K562 (cell line): Measurements from ENCODE around the gene TCAP. TPM values are rescaled to one million over a fixed set of nuclear protein-coding genes. Genes with fewer than 3 reads are reported as not detected.
A peak's percentile ranks its signal among the peaks of the same experiment; 100 is the strongest.

Source experiments
- AFF1 ChIP-seq, 2 experiments: fragments of 450-650 bp; IDR thresholded peaks; 2 replicates each; pipeline ENCODE4 v1.6.1; 2018; ENCODE audit warnings: mild to moderate bottlenecking in 2 of 2, low read depth in 1 of 2; ENCODE audit not compliant: partially characterized antibody in 2 of 2
- KLF6 ChIP-seq: fragments of 250-450 bp; sonication (Bioruptor Pico); IDR thresholded peaks from 2 replicates; pipeline ENCODE4 v1.4.0; 2020; ENCODE audit warnings: mild to moderate bottlenecking, moderate library complexity, borderline replicate concordance
- REST ChIP-seq, 2 experiments: fragments of 450-650 bp; formaldehyde crosslinking in 1 of 2; IDR thresholded peaks; 2 replicates each; pipeline versions ENCODE4 v1.4.0 to v1.6.1; 2014 to 2020; ENCODE audit warnings: mild to moderate bottlenecking in 2 of 2, borderline replicate concordance in 1 of 2, low read depth in 1 of 2
- TEAD1 ChIP-seq, 2 experiments: fragments of 450-650 bp in 1 of 2; sonication (generic) in 1 of 2; formaldehyde crosslinking; IDR thresholded peaks; 2 replicates each; pipeline versions ENCODE4 v1.4.0 to v1.8.0; 2020 to 2022; ENCODE audit warnings: mild to moderate bottlenecking in 2 of 2, missing genetic modification reagents in 1 of 2
- polyA plus RNA-seq, 8 experiments: library from polyadenylated mRNA; depleted of rRNA in 4 of 8; stranded (reverse) in 5 of 8; unstranded in 3 of 8; fragments of >200 nt; fragmentation: Nextera tagmentation in 2 of 8; fragmentation: Illumina TruSeq in 1 of 8; extraction: Ambion mirVana in 2 of 8; extraction: Trizol in 1 of 8; gene quantifications; 2 replicates each; pipeline versions ENCODE4 v1.2.1 to v1.2.3, GENCODE V29; 2011 to 2014; ENCODE audit warnings: inconsistent platforms in 1 of 8, missing spikeins in 1 of 8
- total RNA-seq, 7 experiments: library from RNA; depleted of rRNA in 6 of 7; stranded (reverse); fragments of >200 nt in 6 of 7; fragmentation: Illumina TruSeq in 2 of 7; extraction: Trizol in 2 of 7; gene quantifications; 2 replicates each; pipeline versions ENCODE4 v1.2.1 to v1.2.3, GENCODE V29; 2011 to 2021; ENCODE audit warnings: low replicate concordance in 1 of 7

The TCAP gene
- total and polyA plus RNA-seq, 9 of the 15 experiments (the other 6 are each of a cell fraction or from before 2014, with no cell fraction given), result 0.33 to 1.4 (median 0.82) TPM; not detected in 2

- TF ChIP-seq KLF6 (CRISPR knock-in tag) (peak; percentile 54; the same call in 1 of the 2 replicates), REST (IDR thresholded peaks at IDR 0.05; ENCODE audit: borderline replicate concordance) (no peak), REST (CRISPR knock-in tag; IDR thresholded peaks at IDR 0.05; ENCODE audit: low read depth) (0 out of 2 replicates have a peak, but pooled peaks have one; percentile 26), AFF1 (IDR thresholded peaks at IDR 0.05; ENCODE audit: low read depth in 1 of 2, partially characterized antibody in 2 of 2) (peak in 1 of 2 experiments; percentile 17), TEAD1 (CRISPR knock-in tag; IDR thresholded peaks at IDR 0.05) (0 out of 4 replicates have a peak, but pooled peaks of 1 of the 2 experiments have one; percentile 36)
Observed at GRCh38 chr17:39687546-39688474, 22.7 kb downstream of the TCAP start, which contains the start of gene PGAP3 (continued).
